Fibroblast of the conjunctiva (primary cell): ENCODE measurements around the gene NOTCH3.
A peak's percentile ranks its signal among the peaks of the same experiment; 100 is the strongest.

Experiments
- DNase-seq: peaks from one replicate; pipeline ENCODE4 v3.0.0-alpha.2; 2010; ENCODE audit warnings: low read depth

Gene NOTCH3

GRCh38 chr19:15122331-15123030 lies 78.3 kb downstream of the NOTCH3 start:
- no peak for DNase-seq

GRCh38 chr19:15120135-15121026 lies 80.4 kb downstream of the NOTCH3 start:
- DNase-seq: no peak

DNA sequence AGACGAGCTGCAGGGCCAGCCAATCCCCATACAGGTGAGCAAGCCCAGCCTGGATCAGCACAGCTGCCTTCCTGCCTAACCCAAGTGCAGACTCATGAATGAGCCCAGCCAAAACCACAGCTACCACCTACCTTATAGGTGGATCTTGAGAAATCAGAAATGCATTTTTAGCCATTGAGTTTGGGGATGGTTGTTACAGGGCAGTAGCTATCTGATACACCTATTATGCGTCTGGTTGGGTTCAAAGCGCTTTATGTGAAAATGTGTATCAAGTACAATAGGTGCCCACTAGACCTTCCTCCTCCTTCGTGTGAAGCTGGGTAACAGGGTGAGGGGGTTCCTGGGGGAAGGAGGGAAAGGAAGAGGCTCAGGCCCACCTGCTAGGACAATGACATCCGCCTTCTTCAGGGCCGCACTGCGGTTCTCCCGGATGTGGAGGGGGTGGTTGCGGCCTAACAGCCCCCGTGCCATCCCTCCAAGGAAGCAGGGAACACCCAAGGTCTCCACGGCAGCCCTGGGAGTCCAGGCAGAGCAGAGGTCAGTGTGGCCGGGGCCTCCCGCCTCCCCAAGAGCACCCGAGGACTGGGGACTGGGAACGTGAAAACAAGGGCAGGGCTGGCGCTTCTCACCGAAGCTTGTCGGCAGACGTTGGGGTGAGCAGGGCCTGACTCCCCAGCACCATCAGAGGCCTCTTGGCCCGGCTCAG lies 81.9 kb downstream of the NOTCH3 start:
- DNase-seq: no peak

- DNase-seq: no peak
Measured at GRCh38 chr19:15118248-15118647, 82.5 kb downstream of the NOTCH3 start.

DNA sequence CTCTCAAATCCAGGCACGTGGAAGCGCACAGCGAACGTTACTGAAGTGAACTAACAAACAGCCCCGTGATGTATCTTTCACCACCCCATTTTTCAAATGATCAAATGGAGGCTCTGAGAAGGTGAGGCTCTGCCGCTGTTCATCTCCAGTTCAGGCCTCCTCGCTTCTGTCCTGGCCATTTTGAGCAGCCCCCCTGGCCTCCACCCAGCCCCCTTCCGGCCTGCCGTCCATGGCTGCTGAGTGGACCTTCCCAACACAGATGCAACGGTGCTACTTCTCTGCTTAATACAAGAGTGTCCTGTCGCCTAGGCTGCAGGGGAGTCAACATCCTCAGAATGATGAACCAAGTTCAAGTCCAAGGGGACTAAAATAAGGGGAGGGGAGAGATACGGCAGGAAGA lies 83.9 kb downstream of the NOTCH3 start:
- DNase-seq: no peak

DNA sequence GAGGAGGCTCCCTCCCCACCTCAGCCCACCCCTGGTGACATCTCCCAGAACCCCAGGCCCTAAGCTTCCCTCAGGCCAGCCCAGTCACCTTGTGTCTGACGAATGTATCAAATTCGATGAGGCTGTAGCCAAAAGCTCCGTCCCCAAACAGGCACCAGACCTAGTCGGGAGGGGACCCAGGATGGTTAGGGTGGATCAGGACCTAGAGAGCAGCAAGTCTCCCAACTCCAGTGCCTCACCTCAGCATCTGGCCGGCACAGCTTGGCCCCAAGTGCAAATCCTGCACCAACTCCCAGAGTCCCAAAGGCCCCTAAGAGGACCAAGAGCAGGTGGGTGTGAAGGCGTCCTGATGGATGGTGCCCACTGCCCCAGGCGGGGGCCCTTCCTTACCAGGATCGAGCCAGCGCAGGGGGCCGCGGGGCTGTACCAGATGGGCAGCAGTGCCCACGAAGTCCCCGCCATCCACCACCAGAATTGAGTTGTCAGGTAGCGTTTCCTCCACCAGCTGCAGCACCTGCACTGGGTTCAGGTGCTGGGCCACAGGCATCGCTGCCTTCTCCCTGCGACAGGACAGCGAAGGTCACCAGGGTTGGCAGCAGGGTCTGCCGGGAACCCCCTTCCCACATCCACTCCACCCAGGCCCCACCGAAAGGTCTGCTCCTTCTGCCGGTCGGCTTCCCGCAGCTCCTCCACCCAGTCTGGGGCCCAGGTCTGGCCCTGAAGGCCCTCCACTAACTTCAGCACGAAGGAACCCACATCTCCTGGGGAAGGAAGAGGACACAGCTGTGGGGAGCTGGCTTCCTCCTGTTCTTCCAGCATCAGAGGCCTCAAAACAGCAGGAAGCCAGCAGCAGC lies 84.8 kb downstream of the NOTCH3 start:
- no peak for DNase-seq

- peak; percentile 37 for DNase-seq
Measured at GRCh38 chr19:15115080-15115479, 85.7 kb downstream of the NOTCH3 start.

DNA sequence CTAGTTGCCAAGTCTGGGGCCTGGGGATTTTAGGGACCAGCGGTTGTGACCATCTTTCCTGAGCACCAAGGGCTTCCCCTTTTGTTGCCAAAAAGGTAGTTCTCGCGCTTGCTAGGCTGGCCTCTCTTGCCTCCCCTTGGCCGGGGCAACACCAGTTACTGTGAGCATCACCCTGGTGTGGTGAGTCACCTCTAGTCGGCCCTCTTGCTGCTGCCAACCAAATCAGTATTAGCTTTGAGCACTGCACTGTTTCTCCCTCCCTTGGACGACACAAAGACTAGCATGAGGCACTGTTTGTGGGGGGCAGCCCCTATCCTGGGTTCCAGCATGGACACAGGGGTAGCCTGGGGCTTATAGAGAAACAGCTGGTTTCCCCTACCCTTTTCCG lies 86.6 kb downstream of the NOTCH3 start:
- peak; percentile 28 for DNase-seq

GRCh38 chr19:15113245-15114152 lies 87.3 kb downstream of the NOTCH3 start:
- DNase-seq: no peak

GRCh38 chr19:15112385-15112784 lies 88.4 kb downstream of the NOTCH3 start:
- DNase-seq: no peak

DNA sequence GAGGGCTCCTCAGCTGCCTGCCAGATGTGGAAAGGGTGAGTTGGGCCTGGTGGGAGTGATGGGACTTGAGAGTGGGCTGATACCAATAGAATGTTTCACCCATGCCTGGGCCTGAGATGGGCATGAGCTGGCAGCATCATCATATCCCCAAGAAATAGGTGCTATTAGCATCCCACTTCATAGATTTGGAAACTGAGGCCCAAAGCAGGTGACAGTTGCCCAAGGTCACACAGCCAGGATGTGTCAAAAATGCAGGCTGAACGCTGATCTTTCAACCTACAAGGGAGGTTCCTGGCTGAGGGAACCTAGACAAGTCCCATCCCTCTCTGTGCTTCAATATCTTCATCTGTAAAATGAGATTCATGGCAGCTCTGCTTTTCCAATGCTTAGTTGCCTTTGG lies 89.0 kb downstream of the NOTCH3 start:
- DNase-seq: no peak

DNA sequence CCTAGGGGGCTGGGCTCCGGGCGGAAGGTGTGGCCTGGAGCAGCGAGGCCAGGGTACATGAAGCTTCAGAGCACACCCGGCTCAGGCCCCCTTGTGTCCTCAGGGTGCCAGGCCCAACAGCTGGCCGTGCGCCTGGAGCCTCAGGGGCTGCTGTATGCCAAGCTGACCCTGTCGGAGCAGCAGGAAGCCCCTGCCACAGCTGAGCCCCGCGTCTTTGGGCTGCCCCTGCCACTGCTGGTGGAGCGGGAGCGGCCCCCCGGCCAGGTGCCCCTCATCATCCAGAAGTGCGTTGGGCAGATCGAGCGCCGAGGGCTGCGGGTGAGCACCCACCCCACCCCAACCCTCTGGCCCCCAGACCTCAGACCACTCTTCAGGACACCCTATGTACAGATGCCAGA lies 90.4 kb downstream of the NOTCH3 start:
- DNase-seq: no peak

DNA sequence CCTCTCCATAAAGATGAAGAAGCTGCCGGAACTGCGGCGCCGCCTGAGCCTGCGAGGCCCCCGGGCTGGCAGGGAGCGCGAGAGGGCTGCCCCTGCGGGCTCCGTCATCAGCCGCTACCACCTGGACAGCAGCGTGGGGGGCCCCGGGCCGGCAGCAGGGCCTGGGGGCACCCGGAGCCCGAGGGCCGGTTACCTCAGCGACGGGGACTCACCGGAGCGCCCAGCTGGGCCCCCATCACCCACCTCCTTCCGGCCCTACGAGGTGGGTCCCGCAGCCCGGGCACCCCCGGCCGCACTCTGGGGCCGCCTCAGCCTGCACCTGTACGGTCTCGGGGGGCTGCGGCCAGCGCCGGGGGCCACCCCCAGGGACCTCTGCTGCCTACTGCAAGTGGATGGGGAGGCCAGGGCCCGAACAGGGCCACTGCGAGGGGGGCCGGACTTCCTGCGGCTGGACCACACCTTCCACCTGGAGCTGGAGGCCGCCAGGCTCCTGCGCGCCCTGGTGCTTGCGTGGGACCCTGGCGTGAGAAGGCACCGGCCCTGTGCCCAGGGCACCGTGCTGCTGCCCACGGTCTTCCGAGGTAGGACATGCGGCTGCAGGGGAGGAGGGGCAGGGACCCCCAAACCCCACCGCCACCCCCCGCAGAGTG lies 90.9 kb downstream of the NOTCH3 start:
- no peak for DNase-seq
